ENCODE results near the gene GSTT4. TPM values are rescaled to one million over a fixed set of nuclear protein-coding genes. Genes with fewer than 3 reads are reported as not detected.

Gene GSTT4
- total RNA-seq: not detected in 2 replicates

GRCh38 chr22:24005201-24005600 is at the start of gene GSTT4:
TSS of gene GSTT4 (minus strand) at chr22:24005453. CDS start at chr22:24005356, 97 bp downstream.

GRCh38 chr22:23979557-23980240 is 25.6 kb downstream of the GSTT4 start, which contains the start of gene GSTT2:
TSS of gene GSTT2 (plus strand) at chr22:23980134.

GRCh38 chr22:23974345-23974744 is 30.9 kb downstream of the GSTT4 start, which contains the start of gene DDT:
TSS of gene DDT (minus strand) at chr22:23974441. CDS start at chr22:23974414, 27 bp downstream.

GRCh38 chr22:23966568-23966967 is 38.7 kb downstream of the GSTT4 start, which contains the start of gene DDTL:
TSS of gene DDTL (plus strand) at chr22:23966888. CDS start at chr22:23966915, 27 bp downstream.

GRCh38 chr22:23961084-23961771 is 44.0 kb downstream of the GSTT4 start, which contains the start of gene GSTT2B:
TSS of gene GSTT2B (minus strand) at chr22:23961195. CDS start at chr22:23961131, 64 bp downstream.

Other genes with a start within 250 kb of the GSTT4 start
- gene C22orf15, start 242.5 kb downstream of the GSTT4 start, total RNA-seq: 0.13 and 0.36 TPM in 2 replicates
- gene CHCHD10, start 237.5 kb downstream of the GSTT4 start, total RNA-seq: 12.6 and 15.6 TPM in 2 replicates
- gene MMP11, start 232.6 kb downstream of the GSTT4 start, total RNA-seq: 4.8 and 5.3 TPM in 2 replicates
- 74.9 and 78.7 TPM in 2 replicates for gene SMARCB1, start 218.5 kb downstream of the GSTT4 start, total RNA-seq
- 0.66 and 0.93 TPM in 2 replicates for gene DERL3, start 166.4 kb downstream of the GSTT4 start, total RNA-seq
- gene SLC2A11, start 147.6 kb downstream of the GSTT4 start, total RNA-seq: 5.6 and 7.0 TPM in 2 replicates
- gene MIF, start 111.1 kb downstream of the GSTT4 start, total RNA-seq: 129 and 229 TPM in 2 replicates
- 7.1 and 11.4 TPM in 2 replicates for gene GSTT2B, start 44.3 kb downstream of the GSTT4 start, total RNA-seq
- gene DDTL, start 38.6 kb downstream of the GSTT4 start, total RNA-seq: 0.86 and 2.1 TPM in 2 replicates
- 81.8 and 91.3 TPM in 2 replicates for gene DDT, start 31.0 kb downstream of the GSTT4 start, total RNA-seq
- gene GSTT2, start 25.3 kb downstream of the GSTT4 start, total RNA-seq: 1.3 TPM in 1 of 2 replicates, not detected in the other
- gene CABIN1, start 5.9 kb upstream of the GSTT4 start, total RNA-seq: 43.0 and 55.3 TPM in 2 replicates
- gene SUSD2, start 176.0 kb upstream of the GSTT4 start, total RNA-seq: 0.13 and 0.14 TPM in 2 replicates
- gene GGT5, start 239.6 kb upstream of the GSTT4 start, total RNA-seq: 2.3 and 20.8 TPM in 2 replicates

Measured in thoracic aorta endothelial cell (primary cell).